GM23338 (cell line): ENCODE results near the gene EVX1. TPM values are rescaled to one million over a fixed set of nuclear protein-coding genes. Genes with fewer than 3 reads are reported as not detected.

Experiments
- ATAC-seq: fragments of 200-7000 bp; cut with Tn5 transposase; 3 replicates; pipeline ENCODE4 v1.9.1; 2020
- DNase-seq: peaks from one replicate; pipeline ENCODE4 v3.0.0-alpha.2; 2015; ENCODE audit warnings: low spot score
- H2AFZ ChIP-seq: fragments of 200-600 bp; sonication (generic); 2 replicates; pipeline ENCODE4 v1.8.0; 2016; ENCODE audit warnings: antibody characterized with exemption, mild to moderate bottlenecking, moderate library complexity
- H3F3A ChIP-seq: fragments of 200-600 bp; sonication (generic); replicated peaks from 2 replicates; pipeline ENCODE4 v1.8.0; 2017; ENCODE audit warnings: antibody characterized with exemption, mixed run types, low read depth
- H3K27ac ChIP-seq: fragments of 200-600 bp; sonication (generic); 2 replicates; pipeline ENCODE4 v1.6.1; 2016; ENCODE audit warnings: low read depth
- H3K27me3 ChIP-seq: fragments of 200-600 bp; sonication (generic); 2 replicates; pipeline ENCODE4 v1.8.0; 2016; ENCODE audit warnings: mild to moderate bottlenecking, mixed run types, moderate library complexity; ENCODE audit not compliant: insufficient read depth
- H3K36me3 ChIP-seq: fragments of 200-600 bp; sonication (generic); 2 replicates; pipeline ENCODE4 v1.8.0; 2016; ENCODE audit warnings: mild to moderate bottlenecking; ENCODE audit not compliant: insufficient read depth
- H3K4me1 ChIP-seq: fragments of 200-600 bp; sonication (generic); 2 replicates; pipeline ENCODE4 v1.8.0; 2016; ENCODE audit warnings: mild to moderate bottlenecking, moderate library complexity; ENCODE audit not compliant: insufficient read depth
- H3K4me2 ChIP-seq: fragments of 200-600 bp; sonication (generic); 2 replicates; pipeline ENCODE4 v1.7.1; 2017; ENCODE audit warnings: mixed run types
- H3K4me3 ChIP-seq: fragments of 200-600 bp; sonication (generic); 2 replicates; pipeline ENCODE4 v1.6.1; 2016; ENCODE audit warnings: mixed run types
- H3K79me2 ChIP-seq: fragments of 200-600 bp; sonication (generic); replicated peaks from 2 replicates; pipeline ENCODE4 v1.8.0; 2017; ENCODE audit warnings: mild to moderate bottlenecking; ENCODE audit not compliant: insufficient read depth
- H3K9me2 ChIP-seq: fragments of 200-600 bp; sonication (generic); 2 replicates; pipeline ENCODE4 v1.8.0; 2017; ENCODE audit not compliant: insufficient read depth
- H4K20me1 ChIP-seq: fragments of 200-600 bp; sonication (generic); replicated peaks from 2 replicates; pipeline ENCODE4 v1.8.0; 2017; ENCODE audit warnings: mild to moderate bottlenecking; ENCODE audit not compliant: insufficient read depth
- H3K27ac Mint-ChIP-seq: 2 replicates; pipeline ENCODE4 v1.8.0; 2020; ENCODE audit warnings: inconsistent platforms, mild to moderate bottlenecking, moderate library complexity, mixed read lengths
- H3K27me3 Mint-ChIP-seq: 3 replicates; pipeline ENCODE4 v1.8.0; 2022; ENCODE audit warnings: low read depth, mild to moderate bottlenecking, moderate library complexity, mixed read lengths, inconsistent platforms; ENCODE audit not compliant: insufficient read depth, poor library complexity
- H3K36me3 Mint-ChIP-seq: 3 replicates; pipeline ENCODE4 v1.8.0; 2021; ENCODE audit warnings: low read depth, mild to moderate bottlenecking, inconsistent platforms, moderate library complexity, mixed read lengths
- H3K4me1 Mint-ChIP-seq: 3 replicates; pipeline ENCODE4 v1.8.0; 2020; ENCODE audit warnings: mild to moderate bottlenecking, inconsistent platforms, mixed read lengths
- H3K4me3 Mint-ChIP-seq: 3 replicates; pipeline ENCODE4 v1.8.0; 2021; ENCODE audit warnings: moderate library complexity, mild to moderate bottlenecking, inconsistent platforms, mixed read lengths
- H3K9me3 Mint-ChIP-seq: 3 replicates; pipeline ENCODE4 v1.8.0; 2020; ENCODE audit warnings: moderate library complexity, mild to moderate bottlenecking, inconsistent platforms, mixed read lengths
- CREB1 ChIP-seq: fragments of 250-450 bp; sonication (Bioruptor Pico); IDR thresholded peaks from 2 replicates; pipeline ENCODE4 v1.5.0; 2020; ENCODE audit warnings: low read depth, mild to moderate bottlenecking, moderate library complexity
- EZH2 ChIP-seq: fragments of 200-600 bp; sonication (generic); IDR thresholded peaks from one replicate; pipeline ENCODE4 v1.8.0; 2017; ENCODE audit warnings: antibody characterized with exemption, mild to moderate bottlenecking, low read depth; ENCODE audit not compliant: unreplicated experiment
- EZH2phosphoT487 ChIP-seq: fragments of 200-600 bp; sonication (generic); IDR thresholded peaks from one replicate; pipeline ENCODE4 v1.8.1; 2018; ENCODE audit warnings: antibody characterized with exemption; ENCODE audit not compliant: unreplicated experiment
- JUNB ChIP-seq: IDR thresholded peaks from one replicate; pipeline ENCODE4 v1.6.1; 2016; ENCODE audit warnings: antibody characterized with exemption; ENCODE audit not compliant: unreplicated experiment
- NANOG ChIP-seq: IDR thresholded peaks from 2 replicates; pipeline ENCODE4 v1.6.1; 2016; ENCODE audit warnings: antibody characterized with exemption, borderline replicate concordance
- POLR2AphosphoS5 ChIP-seq: IDR thresholded peaks from 2 replicates; pipeline ENCODE4 v1.6.1; 2016; ENCODE audit warnings: antibody characterized with exemption, low read depth
- STAT1 ChIP-seq: IDR thresholded peaks from one replicate; pipeline ENCODE4 v1.6.1; 2016; ENCODE audit warnings: antibody characterized with exemption; ENCODE audit not compliant: unreplicated experiment
- ZNF114 ChIP-seq: fragments of 250-450 bp; sonication (Bioruptor Pico); IDR thresholded peaks from 2 replicates; pipeline ENCODE4 v1.5.0; 2020; ENCODE audit warnings: mild to moderate bottlenecking, moderate library complexity
- ZNF331 ChIP-seq: fragments of 250-450 bp; sonication (Bioruptor Pico); IDR thresholded peaks from 2 replicates; pipeline ENCODE4 v1.5.0; 2020; ENCODE audit warnings: low read depth, mild to moderate bottlenecking, moderate library complexity
- polyA plus RNA-seq: library from polyadenylated mRNA; unstranded; fragments of >200 nt; fragmentation: Nextera tagmentation; extraction: Ambion mirVana; gene quantifications from 2 replicates; pipeline ENCODE4 v1.2.1, GENCODE V29; 2016
- total RNA-seq: library from RNA; depleted of rRNA; stranded (reverse); fragments of >200 nt; shearing (Covaris generic); gene quantifications from 2 replicates; pipeline ENCODE4 v1.2.3, GENCODE V29; 2014
- TF ChIP-seq, protein P1 (sequence below), 2 experiments: fragments of 200-600 bp in 1 of 2; sonication (generic) in 1 of 2; conservative IDR thresholded peaks; 2 replicates each; pipeline versions ENCODE4 v1.5.1 to v1.6.1; 2016 to 2017; ENCODE audit warnings: antibody characterized with exemption in 2 of 2, low read depth in 2 of 2, mild to moderate bottlenecking in 2 of 2, moderate library complexity in 1 of 2
- TF ChIP-seq, protein P2 (sequence below): IDR thresholded peaks from 2 replicates; pipeline ENCODE4 v1.6.1; 2016; ENCODE audit warnings: antibody characterized with exemption
- TF ChIP-seq, protein P3 (sequence below): IDR thresholded peaks from one replicate; pipeline ENCODE4 v1.6.1; 2018; ENCODE audit warnings: antibody characterized with exemption; ENCODE audit not compliant: unreplicated experiment

The EVX1 gene
- total and polyA plus RNA-seq, 2 experiments from 2014 or later = not detected

DNA sequence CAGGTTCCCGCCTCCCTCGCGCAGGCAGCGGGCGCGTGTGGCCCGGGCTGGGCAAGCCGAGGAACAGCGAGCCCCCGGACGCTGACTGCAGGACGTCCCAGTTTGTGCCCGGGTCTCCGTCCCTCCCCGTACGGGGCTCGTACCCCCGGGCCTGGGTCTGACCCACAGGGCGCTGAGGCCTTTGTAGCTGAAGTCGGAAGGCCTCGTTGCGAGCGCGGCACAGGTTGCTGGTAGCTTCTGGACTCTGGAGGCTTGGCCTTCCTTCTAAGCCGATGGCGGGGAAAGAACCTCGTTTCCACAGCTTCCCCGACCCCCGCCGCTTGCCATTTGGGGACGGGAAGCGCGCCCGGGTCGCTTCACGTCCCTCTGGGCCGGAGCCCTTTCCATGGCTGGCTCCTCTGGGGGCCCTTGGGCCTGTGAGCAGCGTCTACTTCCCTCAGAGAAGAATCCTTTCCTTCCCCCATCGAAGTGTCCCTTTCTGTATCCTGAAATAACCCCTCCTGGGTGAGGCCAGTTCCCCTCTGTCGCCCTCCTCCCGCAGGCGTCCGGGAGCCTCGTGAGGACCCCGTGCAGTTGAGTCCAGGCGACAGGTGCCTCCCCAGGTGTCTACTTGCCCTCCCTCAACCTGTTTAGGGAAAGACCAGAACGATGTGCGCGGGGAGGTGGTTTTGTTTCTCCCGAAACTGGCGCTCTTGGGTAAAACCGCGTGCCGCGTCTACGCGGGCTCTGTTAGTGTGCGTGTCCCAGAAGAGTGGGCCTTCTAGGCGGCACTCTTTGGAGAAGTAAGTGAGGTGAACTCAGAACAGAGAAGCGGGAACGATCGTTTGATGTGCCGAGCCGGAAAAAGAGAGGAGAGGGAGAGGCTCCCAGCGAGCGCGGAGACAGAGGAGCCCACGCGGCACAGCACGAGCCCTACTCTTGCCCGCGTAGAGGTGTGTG, 9.3 kb downstream of the EVX1 start:
- TF ChIP-seq ZNF114 (CRISPR knock-in tag) (no peak), EZH2 (peak; percentile 76), EZH2phosphoT487 (peak; percentile 94), ZNF331 (no peak), STAT1 (no peak), NANOG (no peak)
- H3K4me1 ChIP-seq = peaks cover 30% of the 10 kb centered on the region
- H3K9me2 ChIP-seq = no peaks in the 10 kb centered on the region
- H3K4me3 ChIP-seq = peak overlapping the region; percentile 47
- no peak overlapping the region for H3K27ac Mint-ChIP-seq
- peaks cover 90% of the 10 kb centered on the region for H3K27me3 Mint-ChIP-seq
- ATAC-seq = peak; percentile 61
- peaks cover 23% of the 10 kb centered on the region for H3K4me1 Mint-ChIP-seq
- no peaks in the 10 kb centered on the region for H3K36me3 ChIP-seq
- DNase-seq = peak; percentile 56
- H3K79me2 ChIP-seq = no peaks in the 10 kb centered on the region
- H3K36me3 Mint-ChIP-seq = no peaks in the 10 kb centered on the region; the same call in 2 of the 3 replicates
- H2AFZ ChIP-seq = no peak overlapping the region
- peaks cover 32% of the 10 kb centered on the region; the same call in 1 of the 2 replicates for H4K20me1 ChIP-seq
- H3K27me3 ChIP-seq = peaks cover 100% of the 10 kb centered on the region
- peak overlapping the region; percentile 75 for H3K4me2 ChIP-seq
- peaks cover 19% of the 10 kb centered on the region for H3F3A ChIP-seq
- H3K9me3 Mint-ChIP-seq = no peaks in the 10 kb centered on the region; the same call in 2 of the 3 replicates
- no peak overlapping the region for H3K27ac ChIP-seq
- H3K4me3 Mint-ChIP-seq = peak overlapping the region; percentile 50

DNA sequence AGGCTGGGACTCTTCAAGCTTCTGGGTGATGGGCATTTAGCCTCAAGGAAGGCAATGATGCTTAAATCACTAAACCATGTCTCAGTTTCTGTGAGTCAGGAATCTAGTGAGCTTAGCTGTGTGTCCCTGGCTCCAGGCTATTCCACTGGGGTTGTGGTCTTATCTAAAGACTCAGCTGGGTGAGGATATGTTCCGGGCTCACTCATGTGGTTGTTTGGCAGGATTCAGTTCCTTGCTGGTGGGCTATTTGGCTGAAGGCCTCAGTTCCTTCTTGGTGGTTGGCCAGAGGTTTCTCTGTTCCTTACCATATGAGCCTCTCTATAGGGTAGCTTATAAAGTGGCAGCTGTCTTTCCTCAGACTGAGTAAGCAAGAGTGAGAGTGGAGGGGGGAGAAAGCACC, 12.0 kb downstream of the EVX1 start:
- Mint-ChIP-seq H3K27ac (no peak overlapping the region), H3K4me1 (peaks cover 23% of the 10 kb centered on the region), H3K36me3 (no peaks in the 10 kb centered on the region; the same call in 2 of the 3 replicates), H3K4me3 (no peak overlapping the region), H3K9me3 (no peaks in the 10 kb centered on the region; the same call in 2 of the 3 replicates), H3K27me3 (peaks cover 69% of the 10 kb centered on the region)
- H4K20me1 ChIP-seq = peaks cover 15% of the 10 kb centered on the region; the same call in 1 of the 2 replicates
- DNase-seq (no peak), ATAC-seq (no peak)
- H3K27me3 ChIP-seq = peaks cover 86% of the 10 kb centered on the region
- H3K36me3 ChIP-seq = no peaks in the 10 kb centered on the region
- H3K9me2 ChIP-seq = no peaks in the 10 kb centered on the region
- H3F3A ChIP-seq = peaks cover 10% of the 10 kb centered on the region
- H3K4me3 ChIP-seq = no peak overlapping the region
- H3K4me2 ChIP-seq = no peak overlapping the region
- no peak overlapping the region for H3K27ac ChIP-seq
- no peaks in the 10 kb centered on the region for H3K79me2 ChIP-seq
- peaks cover 23% of the 10 kb centered on the region for H3K4me1 ChIP-seq
- H2AFZ ChIP-seq = no peak overlapping the region
- TF ChIP-seq ZNF331 (no peak), EZH2 (no peak), STAT1 (no peak), CREB1 (CRISPR knock-in tag) (no peak), JUNB (no peak), POLR2AphosphoS5 (no peak), ZNF114 (CRISPR knock-in tag) (no peak)
- TF ChIP-seq, protein P1, sequence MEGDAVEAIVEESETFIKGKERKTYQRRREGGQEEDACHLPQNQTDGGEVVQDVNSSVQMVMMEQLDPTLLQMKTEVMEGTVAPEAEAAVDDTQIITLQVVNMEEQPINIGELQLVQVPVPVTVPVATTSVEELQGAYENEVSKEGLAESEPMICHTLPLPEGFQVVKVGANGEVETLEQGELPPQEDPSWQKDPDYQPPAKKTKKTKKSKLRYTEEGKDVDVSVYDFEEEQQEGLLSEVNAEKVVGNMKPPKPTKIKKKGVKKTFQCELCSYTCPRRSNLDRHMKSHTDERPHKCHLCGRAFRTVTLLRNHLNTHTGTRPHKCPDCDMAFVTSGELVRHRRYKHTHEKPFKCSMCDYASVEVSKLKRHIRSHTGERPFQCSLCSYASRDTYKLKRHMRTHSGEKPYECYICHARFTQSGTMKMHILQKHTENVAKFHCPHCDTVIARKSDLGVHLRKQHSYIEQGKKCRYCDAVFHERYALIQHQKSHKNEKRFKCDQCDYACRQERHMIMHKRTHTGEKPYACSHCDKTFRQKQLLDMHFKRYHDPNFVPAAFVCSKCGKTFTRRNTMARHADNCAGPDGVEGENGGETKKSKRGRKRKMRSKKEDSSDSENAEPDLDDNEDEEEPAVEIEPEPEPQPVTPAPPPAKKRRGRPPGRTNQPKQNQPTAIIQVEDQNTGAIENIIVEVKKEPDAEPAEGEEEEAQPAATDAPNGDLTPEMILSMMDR (conservative IDR thresholded peaks at IDR 0.05; ENCODE audit: low read depth in 2 of 2) = no peak
- TF ChIP-seq, protein P2, sequence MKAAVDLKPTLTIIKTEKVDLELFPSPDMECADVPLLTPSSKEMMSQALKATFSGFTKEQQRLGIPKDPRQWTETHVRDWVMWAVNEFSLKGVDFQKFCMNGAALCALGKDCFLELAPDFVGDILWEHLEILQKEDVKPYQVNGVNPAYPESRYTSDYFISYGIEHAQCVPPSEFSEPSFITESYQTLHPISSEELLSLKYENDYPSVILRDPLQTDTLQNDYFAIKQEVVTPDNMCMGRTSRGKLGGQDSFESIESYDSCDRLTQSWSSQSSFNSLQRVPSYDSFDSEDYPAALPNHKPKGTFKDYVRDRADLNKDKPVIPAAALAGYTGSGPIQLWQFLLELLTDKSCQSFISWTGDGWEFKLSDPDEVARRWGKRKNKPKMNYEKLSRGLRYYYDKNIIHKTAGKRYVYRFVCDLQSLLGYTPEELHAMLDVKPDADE = no peak
- TF ChIP-seq, protein P3, sequence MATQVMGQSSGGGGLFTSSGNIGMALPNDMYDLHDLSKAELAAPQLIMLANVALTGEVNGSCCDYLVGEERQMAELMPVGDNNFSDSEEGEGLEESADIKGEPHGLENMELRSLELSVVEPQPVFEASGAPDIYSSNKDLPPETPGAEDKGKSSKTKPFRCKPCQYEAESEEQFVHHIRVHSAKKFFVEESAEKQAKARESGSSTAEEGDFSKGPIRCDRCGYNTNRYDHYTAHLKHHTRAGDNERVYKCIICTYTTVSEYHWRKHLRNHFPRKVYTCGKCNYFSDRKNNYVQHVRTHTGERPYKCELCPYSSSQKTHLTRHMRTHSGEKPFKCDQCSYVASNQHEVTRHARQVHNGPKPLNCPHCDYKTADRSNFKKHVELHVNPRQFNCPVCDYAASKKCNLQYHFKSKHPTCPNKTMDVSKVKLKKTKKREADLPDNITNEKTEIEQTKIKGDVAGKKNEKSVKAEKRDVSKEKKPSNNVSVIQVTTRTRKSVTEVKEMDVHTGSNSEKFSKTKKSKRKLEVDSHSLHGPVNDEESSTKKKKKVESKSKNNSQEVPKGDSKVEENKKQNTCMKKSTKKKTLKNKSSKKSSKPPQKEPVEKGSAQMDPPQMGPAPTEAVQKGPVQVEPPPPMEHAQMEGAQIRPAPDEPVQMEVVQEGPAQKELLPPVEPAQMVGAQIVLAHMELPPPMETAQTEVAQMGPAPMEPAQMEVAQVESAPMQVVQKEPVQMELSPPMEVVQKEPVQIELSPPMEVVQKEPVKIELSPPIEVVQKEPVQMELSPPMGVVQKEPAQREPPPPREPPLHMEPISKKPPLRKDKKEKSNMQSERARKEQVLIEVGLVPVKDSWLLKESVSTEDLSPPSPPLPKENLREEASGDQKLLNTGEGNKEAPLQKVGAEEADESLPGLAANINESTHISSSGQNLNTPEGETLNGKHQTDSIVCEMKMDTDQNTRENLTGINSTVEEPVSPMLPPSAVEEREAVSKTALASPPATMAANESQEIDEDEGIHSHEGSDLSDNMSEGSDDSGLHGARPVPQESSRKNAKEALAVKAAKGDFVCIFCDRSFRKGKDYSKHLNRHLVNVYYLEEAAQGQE = no peak
